Liver (tissue), 9 donors: ENCODE results near the gene RPTOR. TPM values are rescaled to one million over a fixed set of nuclear protein-coding genes. Genes with fewer than 3 reads are reported as not detected.

Experiments
- DNase-seq: peaks from one replicate; pipeline ENCODE4 v3.0.0-alpha.2; 2017; ENCODE audit warnings: low spot score
- H3K27ac ChIP-seq, 2 donors: one replicate each; pipeline ENCODE4 v1.7.0; 2013; ENCODE audit warnings: inconsistent platforms in 2 of 2, low read length in 2 of 2, control low read depth in 1 of 2, low read depth in 1 of 2, mild to moderate bottlenecking in 1 of 2
- H3K27me3 ChIP-seq, 4 donors: one replicate each; pipeline versions ENCODE4 v1.6.1 to v1.7.0; 2013; ENCODE audit warnings: low read length in 3 of 4, inconsistent platforms in 1 of 4, mild to moderate bottlenecking in 1 of 4, moderate library complexity in 1 of 4; ENCODE audit not compliant: control insufficient read depth in 4 of 4, insufficient read depth in 4 of 4
- H3K36me3 ChIP-seq, 4 donors: one replicate each; pipeline versions ENCODE4 v1.6.1 to v1.7.0; 2013; ENCODE audit warnings: low read length in 3 of 4, mild to moderate bottlenecking in 3 of 4, low read depth in 1 of 4, moderate library complexity in 1 of 4; ENCODE audit not compliant: control insufficient read depth in 4 of 4, insufficient read depth in 3 of 4
- H3K4me1 ChIP-seq, 4 donors: one replicate each; pipeline versions ENCODE4 v1.6.1 to v1.7.0; 2013; ENCODE audit warnings: low read length in 3 of 4, mild to moderate bottlenecking in 3 of 4, moderate library complexity in 1 of 4; ENCODE audit not compliant: control insufficient read depth in 4 of 4, insufficient read depth in 4 of 4
- H3K4me3 ChIP-seq, 3 donors: one replicate each; pipeline versions ENCODE4 v1.6.1 to v1.7.0; 2013; ENCODE audit warnings: low read length in 3 of 3, control low read depth in 1 of 3, low read depth in 1 of 3, mild to moderate bottlenecking in 1 of 3
- H3K9ac ChIP-seq, 2 donors: one replicate each; pipeline ENCODE4 v1.7.0; 2013; ENCODE audit warnings: low read length in 2 of 2, mild to moderate bottlenecking in 2 of 2, moderate library complexity in 2 of 2, control low read depth in 1 of 2, low read depth in 1 of 2
- H3K9me3 ChIP-seq, 4 donors: one replicate each; pipeline versions ENCODE4 v1.6.1 to v1.7.0; 2013; ENCODE audit warnings: low read length in 3 of 4; ENCODE audit not compliant: control insufficient read depth in 4 of 4
- EGR1 ChIP-seq, 2 donors: IDR thresholded peaks; 2 replicates each; pipeline ENCODE4 v1.6.1; 2016 to 2018; ENCODE audit warnings: antibody characterized with exemption in 2 of 2, low read depth in 2 of 2
- FOXA1 ChIP-seq: IDR thresholded peaks from 2 replicates; pipeline ENCODE4 v1.6.1; 2016; ENCODE audit warnings: antibody characterized with exemption
- FOXA2 ChIP-seq: IDR thresholded peaks from 2 replicates; pipeline ENCODE4 v1.6.1; 2016; ENCODE audit warnings: antibody characterized with exemption
- GABPA ChIP-seq, 2 donors: IDR thresholded peaks in 1 of 2; conservative IDR thresholded peaks in 1 of 2; 2 replicates each; pipeline ENCODE4 v1.6.1; 2016; ENCODE audit warnings: antibody characterized with exemption in 2 of 2, mild to moderate bottlenecking in 1 of 2, moderate library complexity in 1 of 2
- HNF4A ChIP-seq, 2 donors: conservative IDR thresholded peaks; 2 replicates each; pipeline ENCODE4 v1.6.1; 2016; ENCODE audit warnings: antibody characterized with exemption in 2 of 2, mild to moderate bottlenecking in 2 of 2
- HNF4G ChIP-seq: IDR thresholded peaks from 2 replicates; pipeline ENCODE4 v1.6.1; 2016; ENCODE audit warnings: antibody characterized with exemption
- JUND ChIP-seq, 2 donors: IDR thresholded peaks; 2 replicates each; pipeline ENCODE4 v1.6.1; 2016; ENCODE audit warnings: antibody characterized with exemption in 2 of 2
- NR2F2 ChIP-seq: IDR thresholded peaks from 2 replicates; pipeline ENCODE4 v1.6.1; 2016; ENCODE audit warnings: antibody characterized with exemption
- RAD21 ChIP-seq, 2 donors: IDR thresholded peaks; 2 replicates each; pipeline ENCODE4 v1.6.1; 2016; ENCODE audit warnings: antibody characterized with exemption in 2 of 2, mild to moderate bottlenecking in 2 of 2
- RXRA ChIP-seq, 2 donors: IDR thresholded peaks; 2 replicates each; pipeline ENCODE4 v1.6.1; 2017 to 2018; ENCODE audit warnings: antibody characterized with exemption in 2 of 2, mild to moderate bottlenecking in 1 of 2
- SP1 ChIP-seq: IDR thresholded peaks from 2 replicates; pipeline ENCODE4 v1.6.1; 2018; ENCODE audit warnings: antibody characterized with exemption, mild to moderate bottlenecking
- TAF1 ChIP-seq: conservative IDR thresholded peaks from 2 replicates; pipeline ENCODE4 v1.6.1; 2016; ENCODE audit warnings: antibody characterized with exemption, mild to moderate bottlenecking
- YY1 ChIP-seq: IDR thresholded peaks from 2 replicates; pipeline ENCODE4 v1.6.1; 2016; ENCODE audit warnings: antibody characterized with exemption, mild to moderate bottlenecking
- WGBS: extraction: QIAGEN DNeasy Blood & Tissue Kit; methylation state at CpG from one replicate; pipeline ENCODE4 v1.1.7; 2013; 5-methylcytosine and 5-hydroxymethylcytosine counted together
- polyA plus RNA-seq, 2 donors: library from polyadenylated mRNA; stranded (reverse) in 1 of 2; unstranded in 1 of 2; fragments of 200-250 nt in 1 of 2; fragments of >200 nt in 1 of 2; fragmentation: Nextera tagmentation in 1 of 2; extraction: Ambion mirVana in 1 of 2; gene quantifications; one replicate each; pipeline versions ENCODE4 v1.2.1 to v1.2.3, GENCODE V29; 2013 to 2015
- total RNA-seq, 2 donors: library from RNA; depleted of rRNA; stranded (reverse); fragments of >200 nt; gene quantifications; one replicate each; pipeline ENCODE4 v1.2.3, GENCODE V29; 2014
- TF ChIP-seq, protein P1 (sequence below): IDR thresholded peaks from 2 replicates; pipeline ENCODE4 v1.6.1; 2016; ENCODE audit warnings: antibody characterized with exemption
- TF ChIP-seq, protein P2 (sequence below): IDR thresholded peaks from 2 replicates; pipeline ENCODE4 v1.6.1; 2016; ENCODE audit warnings: antibody characterized with exemption
- TF ChIP-seq, protein P3 (sequence below): IDR thresholded peaks from 2 replicates; pipeline ENCODE4 v1.6.1; 2016; ENCODE audit warnings: antibody characterized with exemption, mild to moderate bottlenecking
- TF ChIP-seq, protein P4 (sequence below): IDR thresholded peaks from 2 replicates; pipeline ENCODE4 v1.6.1; 2016; ENCODE audit warnings: antibody characterized with exemption
- TF ChIP-seq, protein P5 (sequence below): fragments of 150-350 bp; IDR thresholded peaks from 2 replicates; pipeline ENCODE4 v1.5.1; 2017; ENCODE audit warnings: improper control_type of control experiment, low read depth, low read length; ENCODE audit not compliant: missing input control
- donor health status: healthy.
- donor health status: healthy.
- donor health status: healthy.
- donor health status: healthy.
- donor health status: healthy.

The RPTOR gene
- total and polyA plus RNA-seq, 4 donors, result 4.8 to 25.4 (median 11.6) TPM

DNA sequence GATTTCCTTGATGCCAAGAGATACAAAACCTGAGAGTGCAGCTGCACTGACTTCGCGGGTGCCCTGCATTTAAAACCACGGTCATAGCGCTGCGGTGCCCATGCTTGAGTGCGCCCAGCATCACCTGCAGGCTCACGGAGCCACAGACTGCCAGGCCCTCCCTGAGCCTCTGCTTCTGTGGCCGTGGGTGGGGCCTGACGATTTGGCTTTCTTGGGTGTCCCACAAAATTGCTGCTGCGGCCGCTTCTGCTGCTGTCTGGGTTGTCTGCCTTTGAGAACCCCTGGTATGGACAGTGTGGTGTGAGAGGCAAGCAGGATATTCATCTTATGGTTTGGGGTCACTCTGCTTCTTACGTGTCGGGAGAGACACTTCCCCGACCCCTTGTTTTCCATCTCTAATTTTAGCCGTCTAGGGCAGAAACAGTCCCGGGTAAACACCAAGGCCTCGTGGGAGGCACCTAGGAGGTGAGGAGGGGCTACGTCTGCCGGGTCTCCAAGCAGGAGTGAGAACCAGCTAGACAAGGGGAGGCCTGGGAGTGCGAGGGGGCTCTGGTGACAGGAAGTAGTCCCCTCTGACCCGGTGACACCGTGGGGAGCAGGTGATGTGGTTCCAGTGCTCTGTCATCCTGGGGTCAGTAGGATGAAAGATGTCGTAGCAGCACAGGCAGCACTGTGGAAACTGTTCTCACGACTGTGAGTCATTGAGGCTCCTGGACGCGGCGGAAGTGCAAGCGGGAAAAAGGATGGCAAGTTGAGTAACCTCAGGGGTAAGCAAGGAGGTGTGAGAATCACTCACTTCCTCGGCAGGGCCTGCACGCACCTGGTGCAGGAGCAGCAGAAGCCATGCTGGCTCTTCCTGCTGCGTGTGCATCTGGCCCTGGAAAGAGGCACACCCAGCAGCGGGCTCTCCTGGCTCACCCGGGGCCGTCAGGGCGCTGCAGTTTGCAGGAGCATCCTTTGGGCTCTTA, 176.3 kb downstream of the RPTOR start:
- H3K4me3 ChIP-seq, result no peak overlapping the region
- H3K9ac ChIP-seq, result no peak overlapping the region
- H3K9me3 ChIP-seq, result no peaks in the 10 kb centered on the region
- H3K27ac ChIP-seq, result no peak overlapping the region
- TF ChIP-seq HNF4A (conservative IDR thresholded peaks at IDR 0.05), result no peak
- TF ChIP-seq GABPA (IDR thresholded peaks at IDR 0.05 in 1 of 2, conservative IDR thresholded peaks at IDR 0.05 in 1 of 2), result no peak
- TF ChIP-seq, protein P1, sequence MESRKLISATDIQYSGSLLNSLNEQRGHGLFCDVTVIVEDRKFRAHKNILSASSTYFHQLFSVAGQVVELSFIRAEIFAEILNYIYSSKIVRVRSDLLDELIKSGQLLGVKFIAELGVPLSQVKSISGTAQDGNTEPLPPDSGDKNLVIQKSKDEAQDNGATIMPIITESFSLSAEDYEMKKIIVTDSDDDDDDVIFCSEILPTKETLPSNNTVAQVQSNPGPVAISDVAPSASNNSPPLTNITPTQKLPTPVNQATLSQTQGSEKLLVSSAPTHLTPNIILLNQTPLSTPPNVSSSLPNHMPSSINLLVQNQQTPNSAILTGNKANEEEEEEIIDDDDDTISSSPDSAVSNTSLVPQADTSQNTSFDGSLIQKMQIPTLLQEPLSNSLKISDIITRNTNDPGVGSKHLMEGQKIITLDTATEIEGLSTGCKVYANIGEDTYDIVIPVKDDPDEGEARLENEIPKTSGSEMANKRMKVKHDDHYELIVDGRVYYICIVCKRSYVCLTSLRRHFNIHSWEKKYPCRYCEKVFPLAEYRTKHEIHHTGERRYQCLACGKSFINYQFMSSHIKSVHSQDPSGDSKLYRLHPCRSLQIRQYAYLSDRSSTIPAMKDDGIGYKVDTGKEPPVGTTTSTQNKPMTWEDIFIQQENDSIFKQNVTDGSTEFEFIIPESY, result no peak
- no peak for TF ChIP-seq EGR1 (IDR thresholded peaks at IDR 0.05; ENCODE audit: low read depth in 2 of 2)
- TF ChIP-seq HNF4G, result no peak
- no peak for TF ChIP-seq YY1
- no peak for TF ChIP-seq JUND (IDR thresholded peaks at IDR 0.05)
- no peak for TF ChIP-seq NR2F2
- TF ChIP-seq, protein P2, sequence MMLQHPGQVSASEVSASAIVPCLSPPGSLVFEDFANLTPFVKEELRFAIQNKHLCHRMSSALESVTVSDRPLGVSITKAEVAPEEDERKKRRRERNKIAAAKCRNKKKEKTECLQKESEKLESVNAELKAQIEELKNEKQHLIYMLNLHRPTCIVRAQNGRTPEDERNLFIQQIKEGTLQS, result no peak
- TF ChIP-seq, protein P3, sequence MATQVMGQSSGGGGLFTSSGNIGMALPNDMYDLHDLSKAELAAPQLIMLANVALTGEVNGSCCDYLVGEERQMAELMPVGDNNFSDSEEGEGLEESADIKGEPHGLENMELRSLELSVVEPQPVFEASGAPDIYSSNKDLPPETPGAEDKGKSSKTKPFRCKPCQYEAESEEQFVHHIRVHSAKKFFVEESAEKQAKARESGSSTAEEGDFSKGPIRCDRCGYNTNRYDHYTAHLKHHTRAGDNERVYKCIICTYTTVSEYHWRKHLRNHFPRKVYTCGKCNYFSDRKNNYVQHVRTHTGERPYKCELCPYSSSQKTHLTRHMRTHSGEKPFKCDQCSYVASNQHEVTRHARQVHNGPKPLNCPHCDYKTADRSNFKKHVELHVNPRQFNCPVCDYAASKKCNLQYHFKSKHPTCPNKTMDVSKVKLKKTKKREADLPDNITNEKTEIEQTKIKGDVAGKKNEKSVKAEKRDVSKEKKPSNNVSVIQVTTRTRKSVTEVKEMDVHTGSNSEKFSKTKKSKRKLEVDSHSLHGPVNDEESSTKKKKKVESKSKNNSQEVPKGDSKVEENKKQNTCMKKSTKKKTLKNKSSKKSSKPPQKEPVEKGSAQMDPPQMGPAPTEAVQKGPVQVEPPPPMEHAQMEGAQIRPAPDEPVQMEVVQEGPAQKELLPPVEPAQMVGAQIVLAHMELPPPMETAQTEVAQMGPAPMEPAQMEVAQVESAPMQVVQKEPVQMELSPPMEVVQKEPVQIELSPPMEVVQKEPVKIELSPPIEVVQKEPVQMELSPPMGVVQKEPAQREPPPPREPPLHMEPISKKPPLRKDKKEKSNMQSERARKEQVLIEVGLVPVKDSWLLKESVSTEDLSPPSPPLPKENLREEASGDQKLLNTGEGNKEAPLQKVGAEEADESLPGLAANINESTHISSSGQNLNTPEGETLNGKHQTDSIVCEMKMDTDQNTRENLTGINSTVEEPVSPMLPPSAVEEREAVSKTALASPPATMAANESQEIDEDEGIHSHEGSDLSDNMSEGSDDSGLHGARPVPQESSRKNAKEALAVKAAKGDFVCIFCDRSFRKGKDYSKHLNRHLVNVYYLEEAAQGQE, result no peak
- TF ChIP-seq RXRA (IDR thresholded peaks at IDR 0.05), result no peak
- TF ChIP-seq RAD21 (IDR thresholded peaks at IDR 0.05), result no peak
- no peak for TF ChIP-seq TAF1
- no peak for TF ChIP-seq SP1
- TF ChIP-seq, protein P4, sequence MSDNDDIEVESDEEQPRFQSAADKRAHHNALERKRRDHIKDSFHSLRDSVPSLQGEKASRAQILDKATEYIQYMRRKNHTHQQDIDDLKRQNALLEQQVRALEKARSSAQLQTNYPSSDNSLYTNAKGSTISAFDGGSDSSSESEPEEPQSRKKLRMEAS, result no peak
- TF ChIP-seq FOXA1, result no peak
- H3K4me1 ChIP-seq, result no peaks in the 10 kb centered on the region
- DNase-seq, result no peak
- no peaks in the 10 kb centered on the region for H3K27me3 ChIP-seq
- no peaks in the 10 kb centered on the region for H3K36me3 ChIP-seq
- 81% methylated on average over 35 of the region's 35 CpGs for WGBS

DNA sequence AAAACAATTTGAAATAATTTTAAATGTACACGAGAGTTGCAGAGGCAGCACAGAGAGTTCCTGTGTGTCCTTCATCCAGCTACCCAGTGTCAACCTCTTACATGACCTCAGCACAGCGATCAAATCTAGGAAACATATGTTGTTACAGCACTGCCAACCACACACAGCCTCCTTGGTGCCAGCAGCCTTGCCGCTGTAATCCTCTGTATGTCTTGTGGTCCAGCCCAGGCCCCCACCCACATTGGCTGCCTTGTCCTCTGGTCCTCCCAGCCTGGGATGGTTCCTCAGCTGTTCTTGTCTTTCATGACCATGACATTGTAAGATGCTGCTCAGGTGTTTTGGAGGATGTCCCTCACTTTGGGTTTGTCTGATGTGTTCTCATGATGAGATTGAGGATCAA, 178.0 kb downstream of the RPTOR start:
- H3K36me3 ChIP-seq, result no peaks in the 10 kb centered on the region
- peaks cover 0 to 3% (median 0%) of the 10 kb centered on the region in 4 donors for H3K9me3 ChIP-seq
- H3K9ac ChIP-seq, result no peak overlapping the region
- peaks cover 0 to 2% (median 0%) of the 10 kb centered on the region in 4 donors for H3K4me1 ChIP-seq
- no peak for DNase-seq
- 82% methylated on average over 3 of the region's 3 CpGs for WGBS
- H3K27ac ChIP-seq, result no peak overlapping the region
- no peak overlapping the region for H3K4me3 ChIP-seq
- no peaks in the 10 kb centered on the region for H3K27me3 ChIP-seq
- no peak for TF ChIP-seq EGR1 (IDR thresholded peaks at IDR 0.05; ENCODE audit: low read depth in 2 of 2)
- no peak for TF ChIP-seq SP1
- TF ChIP-seq NR2F2, result no peak
- no peak for TF ChIP-seq YY1
- TF ChIP-seq, protein P5, sequence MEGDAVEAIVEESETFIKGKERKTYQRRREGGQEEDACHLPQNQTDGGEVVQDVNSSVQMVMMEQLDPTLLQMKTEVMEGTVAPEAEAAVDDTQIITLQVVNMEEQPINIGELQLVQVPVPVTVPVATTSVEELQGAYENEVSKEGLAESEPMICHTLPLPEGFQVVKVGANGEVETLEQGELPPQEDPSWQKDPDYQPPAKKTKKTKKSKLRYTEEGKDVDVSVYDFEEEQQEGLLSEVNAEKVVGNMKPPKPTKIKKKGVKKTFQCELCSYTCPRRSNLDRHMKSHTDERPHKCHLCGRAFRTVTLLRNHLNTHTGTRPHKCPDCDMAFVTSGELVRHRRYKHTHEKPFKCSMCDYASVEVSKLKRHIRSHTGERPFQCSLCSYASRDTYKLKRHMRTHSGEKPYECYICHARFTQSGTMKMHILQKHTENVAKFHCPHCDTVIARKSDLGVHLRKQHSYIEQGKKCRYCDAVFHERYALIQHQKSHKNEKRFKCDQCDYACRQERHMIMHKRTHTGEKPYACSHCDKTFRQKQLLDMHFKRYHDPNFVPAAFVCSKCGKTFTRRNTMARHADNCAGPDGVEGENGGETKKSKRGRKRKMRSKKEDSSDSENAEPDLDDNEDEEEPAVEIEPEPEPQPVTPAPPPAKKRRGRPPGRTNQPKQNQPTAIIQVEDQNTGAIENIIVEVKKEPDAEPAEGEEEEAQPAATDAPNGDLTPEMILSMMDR, result no peak
- TF ChIP-seq, protein P3, result no peak
- TF ChIP-seq, protein P2, result no peak
- TF ChIP-seq, protein P4, result no peak
- no peak for TF ChIP-seq FOXA2
- TF ChIP-seq JUND (IDR thresholded peaks at IDR 0.05), result no peak
